Coronary artery (tissue), 2 donors: ENCODE data around the gene ZBTB43.

Experiments
- DNase-seq: peaks from one replicate; pipeline ENCODE4 v3.0.0-alpha.2; 2017; ENCODE audit warnings: low spot score
- H3K27ac ChIP-seq, 2 donors: fragments of 200-600 bp; sonication (generic); one replicate each; pipeline ENCODE4 v1.5.1; 2016 to 2019
- H3K4me3 ChIP-seq: fragments of 200-600 bp; sonication (generic); 2 replicates; pipeline ENCODE4 v1.5.1; 2016; ENCODE audit warnings: mild to moderate bottlenecking, moderate library complexity
- TF ChIP-seq, protein P1 (sequence below): fragments of 200-600 bp; sonication (generic); IDR thresholded peaks from one replicate; pipeline ENCODE4 v1.5.1; 2019; ENCODE audit warnings: antibody characterized with exemption

ZBTB43 gene

GRCh38 chr9:126885131-126885641, 80.3 kb downstream of the ZBTB43 start:
- no peak for DNase-seq
- TF ChIP-seq, protein P1, sequence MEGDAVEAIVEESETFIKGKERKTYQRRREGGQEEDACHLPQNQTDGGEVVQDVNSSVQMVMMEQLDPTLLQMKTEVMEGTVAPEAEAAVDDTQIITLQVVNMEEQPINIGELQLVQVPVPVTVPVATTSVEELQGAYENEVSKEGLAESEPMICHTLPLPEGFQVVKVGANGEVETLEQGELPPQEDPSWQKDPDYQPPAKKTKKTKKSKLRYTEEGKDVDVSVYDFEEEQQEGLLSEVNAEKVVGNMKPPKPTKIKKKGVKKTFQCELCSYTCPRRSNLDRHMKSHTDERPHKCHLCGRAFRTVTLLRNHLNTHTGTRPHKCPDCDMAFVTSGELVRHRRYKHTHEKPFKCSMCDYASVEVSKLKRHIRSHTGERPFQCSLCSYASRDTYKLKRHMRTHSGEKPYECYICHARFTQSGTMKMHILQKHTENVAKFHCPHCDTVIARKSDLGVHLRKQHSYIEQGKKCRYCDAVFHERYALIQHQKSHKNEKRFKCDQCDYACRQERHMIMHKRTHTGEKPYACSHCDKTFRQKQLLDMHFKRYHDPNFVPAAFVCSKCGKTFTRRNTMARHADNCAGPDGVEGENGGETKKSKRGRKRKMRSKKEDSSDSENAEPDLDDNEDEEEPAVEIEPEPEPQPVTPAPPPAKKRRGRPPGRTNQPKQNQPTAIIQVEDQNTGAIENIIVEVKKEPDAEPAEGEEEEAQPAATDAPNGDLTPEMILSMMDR = no peak
- H3K27ac ChIP-seq = no peak overlapping the region

DNA sequence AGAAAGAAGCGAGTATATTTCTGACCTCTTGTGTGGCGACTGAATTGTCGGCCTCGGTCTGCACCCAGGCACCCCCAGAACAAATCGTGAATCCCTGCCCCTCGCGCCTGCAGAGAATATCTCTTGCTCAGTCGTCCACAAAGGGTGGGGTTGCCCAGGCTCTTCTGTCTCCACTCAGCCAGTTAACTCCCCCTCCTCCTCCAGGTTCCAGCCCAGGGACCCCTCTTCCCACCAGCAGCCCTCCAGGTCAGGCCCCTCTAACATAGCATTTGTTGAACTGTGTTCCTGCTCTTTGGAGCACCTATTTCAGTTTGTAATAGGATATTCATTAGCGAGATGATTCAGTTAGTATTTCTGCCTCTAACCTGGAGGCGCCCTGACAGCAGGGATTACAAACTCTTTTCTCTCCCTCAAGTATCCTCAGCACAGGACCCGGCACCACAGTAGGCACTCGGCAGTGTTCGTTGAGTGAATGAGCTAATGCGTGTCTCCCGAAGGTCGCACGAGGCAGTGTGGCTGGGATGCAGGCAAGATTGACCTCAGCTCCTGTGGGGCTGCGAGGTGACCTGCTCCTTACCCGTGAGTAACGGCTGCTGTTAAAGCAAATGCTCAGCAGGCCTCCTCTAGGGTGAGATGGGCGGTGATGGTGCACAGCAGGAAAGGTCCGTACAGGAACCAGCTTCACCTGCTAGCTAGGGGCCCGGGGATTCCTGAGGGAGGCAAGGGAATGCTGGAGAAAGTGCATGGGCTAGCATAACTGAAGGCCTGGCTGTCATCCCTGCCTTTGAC, 81.4 kb downstream of the ZBTB43 start:
- Histone ChIP-seq H3K4me3 (no peak overlapping the region), H3K27ac (no peak overlapping the region)
- TF ChIP-seq, protein P1 = no peak
- no peak for DNase-seq

More at GRCh38 chr9:126885131-126885641, 80.3 kb downstream of the ZBTB43 start:
- H3K4me3 ChIP-seq = no peak overlapping the region

DNA sequence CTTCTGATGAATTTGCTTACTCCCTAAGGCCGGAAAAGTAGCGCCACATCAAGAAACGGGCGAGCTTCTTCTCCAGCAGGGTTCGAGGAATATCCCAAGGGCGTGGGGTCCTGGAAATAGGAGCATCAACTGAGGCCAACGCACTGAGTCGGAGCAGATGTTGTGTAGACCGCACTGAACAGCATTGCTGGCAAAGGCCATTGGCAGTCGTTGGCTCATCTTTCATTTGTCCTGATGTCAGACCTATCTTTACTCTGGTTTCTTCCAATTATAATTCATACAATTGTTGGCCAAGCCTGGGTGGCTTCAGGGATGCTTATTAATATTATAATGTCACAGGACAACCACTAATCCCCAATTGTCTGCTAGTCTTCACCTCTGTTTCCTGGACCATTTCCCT, 82.1 kb downstream of the ZBTB43 start:
- DNase-seq = no peak
- no peak overlapping the region for H3K27ac ChIP-seq
- no peak overlapping the region for H3K4me3 ChIP-seq
- TF ChIP-seq, protein P1 = no peak
